Cardiac fibroblast (primary cell): Measurements from ENCODE around the gene CACNA1S.

Source experiments
- DNase-seq, 2 donors: peaks; one replicate each; pipeline versions ENCODE4 v3.0.0 to v3.0.0-alpha.2; 2010; ENCODE audit warnings: low read depth in 2 of 2
- H3K4me3 ChIP-seq, 2 donors: replicated peaks in 1 of 2; 1 replicate in 1 of 2; 2 replicates in 1 of 2; pipeline ENCODE4 v1.5.1; 2011; ENCODE audit warnings: low read depth in 2 of 2, low read length in 2 of 2, mild to moderate bottlenecking in 2 of 2, moderate library complexity in 1 of 2
- TF ChIP-seq, protein P1 (sequence below): IDR thresholded peaks from one replicate; pipeline ENCODE4 v1.5.1; 2011; ENCODE audit warnings: low read depth, mild to moderate bottlenecking, low read length, inconsistent platforms

The CACNA1S gene

DNA sequence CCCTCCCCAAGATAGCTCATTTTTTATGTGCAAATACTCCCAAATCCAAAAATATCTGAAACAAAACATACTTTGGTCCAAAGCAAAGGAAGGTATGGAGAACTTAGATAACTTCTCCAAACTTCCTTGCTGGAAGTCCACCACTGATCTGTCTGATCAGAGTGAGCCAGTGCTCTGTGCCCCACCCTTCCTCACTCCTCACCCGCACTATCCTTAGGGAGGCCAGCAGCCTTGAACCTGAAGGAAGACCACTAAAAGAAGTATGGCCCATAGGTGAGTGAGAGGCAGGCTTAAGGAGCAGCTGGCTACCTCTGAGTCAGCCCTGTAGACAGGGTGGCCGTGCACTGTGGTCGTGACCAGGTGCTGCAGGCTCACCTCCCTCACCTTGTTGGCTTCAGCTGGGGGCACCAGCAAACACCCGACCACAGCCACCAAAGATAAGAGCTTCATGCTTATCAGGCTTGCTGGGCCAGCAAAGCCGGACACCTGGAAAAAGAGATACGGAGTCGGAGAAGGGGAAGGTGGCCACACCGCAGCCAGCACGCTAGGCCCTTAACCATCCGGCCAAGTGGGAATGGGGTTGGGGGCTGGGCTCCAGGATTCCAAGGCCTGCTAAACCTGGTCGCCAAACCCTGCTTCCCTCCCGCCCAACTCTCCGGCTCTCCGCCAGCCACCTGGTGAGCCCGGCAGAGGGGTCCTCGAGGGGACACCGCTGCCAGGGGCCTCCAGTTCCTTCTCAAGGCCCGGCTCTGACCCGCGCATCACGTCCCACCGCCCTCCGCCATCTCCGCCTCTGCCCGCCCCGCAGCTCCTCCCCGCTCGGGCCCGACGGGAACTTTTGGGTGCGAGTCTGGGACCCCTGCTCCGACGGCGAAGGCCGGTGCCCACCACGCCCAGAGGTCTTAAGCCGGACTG, 41.5 kb upstream of the CACNA1S start:
- peak overlapping the region; percentile 70 to 73 for H3K4me3 ChIP-seq
- no peak for DNase-seq
- TF ChIP-seq, protein P1, sequence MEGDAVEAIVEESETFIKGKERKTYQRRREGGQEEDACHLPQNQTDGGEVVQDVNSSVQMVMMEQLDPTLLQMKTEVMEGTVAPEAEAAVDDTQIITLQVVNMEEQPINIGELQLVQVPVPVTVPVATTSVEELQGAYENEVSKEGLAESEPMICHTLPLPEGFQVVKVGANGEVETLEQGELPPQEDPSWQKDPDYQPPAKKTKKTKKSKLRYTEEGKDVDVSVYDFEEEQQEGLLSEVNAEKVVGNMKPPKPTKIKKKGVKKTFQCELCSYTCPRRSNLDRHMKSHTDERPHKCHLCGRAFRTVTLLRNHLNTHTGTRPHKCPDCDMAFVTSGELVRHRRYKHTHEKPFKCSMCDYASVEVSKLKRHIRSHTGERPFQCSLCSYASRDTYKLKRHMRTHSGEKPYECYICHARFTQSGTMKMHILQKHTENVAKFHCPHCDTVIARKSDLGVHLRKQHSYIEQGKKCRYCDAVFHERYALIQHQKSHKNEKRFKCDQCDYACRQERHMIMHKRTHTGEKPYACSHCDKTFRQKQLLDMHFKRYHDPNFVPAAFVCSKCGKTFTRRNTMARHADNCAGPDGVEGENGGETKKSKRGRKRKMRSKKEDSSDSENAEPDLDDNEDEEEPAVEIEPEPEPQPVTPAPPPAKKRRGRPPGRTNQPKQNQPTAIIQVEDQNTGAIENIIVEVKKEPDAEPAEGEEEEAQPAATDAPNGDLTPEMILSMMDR: no peak

DNA sequence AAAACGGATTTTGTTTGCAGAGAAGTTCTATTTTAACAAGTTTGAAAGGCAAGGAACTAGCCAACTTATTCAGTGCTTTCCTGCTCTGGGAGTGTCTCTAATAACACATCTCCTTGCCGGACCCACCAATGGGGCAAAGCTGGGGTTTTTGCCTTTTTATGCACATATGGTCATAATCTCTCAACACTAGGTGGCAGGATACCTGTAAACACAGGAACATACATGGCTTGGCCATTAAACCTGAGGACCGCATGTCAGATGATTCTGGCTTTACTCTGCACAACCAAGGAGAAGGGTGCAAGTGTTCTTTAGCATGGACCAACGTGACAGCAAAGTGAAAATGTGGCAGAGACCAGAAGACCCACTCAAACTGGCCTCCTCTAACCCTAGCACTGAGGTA, 37.2 kb upstream of the CACNA1S start:
- H3K4me3 ChIP-seq: no peak overlapping the region
- TF ChIP-seq, protein P1: peak; percentile 27
- peak; percentile 52 to 53 for DNase-seq

DNA sequence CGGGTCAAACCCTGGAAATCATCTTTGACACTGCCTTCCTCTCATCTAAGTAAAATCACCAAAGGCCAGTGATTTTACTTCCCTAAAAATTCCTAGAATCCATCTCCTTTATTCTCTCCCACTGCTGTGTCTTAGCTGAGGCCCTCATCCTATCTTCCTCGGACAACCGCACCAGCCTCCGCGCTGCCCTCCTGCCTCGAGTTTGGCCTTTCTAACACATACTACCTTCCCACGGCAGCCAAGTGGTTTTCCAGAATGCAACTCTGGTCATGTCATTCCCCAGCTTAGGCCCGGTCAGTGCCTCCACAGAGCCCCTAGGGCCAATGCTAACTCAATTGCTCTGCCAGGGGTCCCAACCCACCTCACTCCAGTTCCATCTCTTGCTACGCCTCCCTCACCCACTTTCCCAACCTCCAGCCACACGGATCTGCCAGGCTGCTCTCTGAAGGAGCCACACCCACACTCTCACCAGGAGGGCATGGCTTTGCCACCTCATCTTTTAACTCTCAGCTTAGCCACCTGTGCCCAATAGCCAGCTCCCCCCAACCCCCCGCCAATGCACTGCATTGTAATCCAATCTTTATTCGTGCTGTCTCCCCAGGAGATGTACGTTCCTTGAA, 35.3 kb upstream of the CACNA1S start:
- DNase-seq: no peak
- TF ChIP-seq, protein P1: no peak

DNA sequence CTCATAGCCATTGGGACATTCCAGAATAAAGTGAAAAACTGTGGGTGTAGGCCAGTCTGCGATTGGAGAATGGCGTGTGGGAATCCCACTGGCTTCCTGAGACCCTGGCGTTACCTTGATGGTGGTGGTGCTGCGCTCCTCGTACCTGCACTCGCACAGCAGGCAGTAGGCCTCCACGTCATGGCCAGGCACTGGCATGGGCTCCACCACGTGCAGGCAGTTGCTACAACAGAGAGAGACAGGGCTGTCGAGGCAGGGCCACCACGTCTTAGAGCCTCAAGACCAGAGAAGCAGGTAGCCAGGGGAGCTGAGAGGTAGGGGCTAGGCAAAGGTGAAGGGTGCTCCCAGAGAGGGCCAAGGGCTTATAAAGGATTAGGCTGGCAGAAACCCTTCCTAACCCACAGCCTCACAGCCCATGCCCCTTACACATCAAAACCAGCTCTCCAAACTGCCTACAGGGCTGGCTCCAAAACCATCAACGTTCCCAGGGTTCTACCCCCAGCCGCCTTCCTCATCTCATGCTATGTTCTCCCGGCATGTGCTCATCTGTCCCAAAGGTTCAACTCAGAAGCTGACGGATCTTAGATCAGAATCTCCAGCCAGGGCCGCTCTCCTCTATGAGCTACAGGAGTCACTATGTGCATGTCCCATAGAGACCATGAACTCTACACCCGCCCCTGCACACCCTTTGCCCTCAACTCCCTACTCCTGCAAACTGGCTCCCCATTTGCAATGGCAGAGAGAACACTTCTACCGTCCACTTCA, 34.6 kb upstream of the CACNA1S start:
- DNase-seq: no peak
- no peak overlapping the region for H3K4me3 ChIP-seq
- TF ChIP-seq, protein P1: no peak

More for the DNA sequence above, 35.3 kb upstream of the CACNA1S start:
- no peak overlapping the region for H3K4me3 ChIP-seq

DNA sequence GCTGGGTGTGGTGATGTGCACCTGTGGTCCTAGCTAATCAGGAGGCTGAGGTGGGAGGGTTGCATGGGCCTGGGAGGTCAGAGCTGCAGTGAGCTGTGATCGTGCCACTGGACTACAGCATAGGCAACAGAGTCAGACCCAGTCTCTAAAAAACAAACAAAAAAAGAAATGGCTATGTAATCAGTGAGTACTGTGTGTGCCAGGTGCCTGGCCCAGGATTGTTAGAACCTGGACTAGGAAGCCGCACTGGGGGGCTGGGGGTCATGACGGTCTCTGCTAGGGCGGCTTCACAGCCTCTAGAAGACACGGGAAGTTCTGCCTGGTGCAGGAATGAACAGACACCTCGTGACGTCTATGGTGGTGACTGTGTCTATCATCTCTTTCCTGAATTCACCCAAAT, 33.6 kb upstream of the CACNA1S start:
- no peak overlapping the region for H3K4me3 ChIP-seq
- TF ChIP-seq, protein P1: no peak
- no peak for DNase-seq

DNA sequence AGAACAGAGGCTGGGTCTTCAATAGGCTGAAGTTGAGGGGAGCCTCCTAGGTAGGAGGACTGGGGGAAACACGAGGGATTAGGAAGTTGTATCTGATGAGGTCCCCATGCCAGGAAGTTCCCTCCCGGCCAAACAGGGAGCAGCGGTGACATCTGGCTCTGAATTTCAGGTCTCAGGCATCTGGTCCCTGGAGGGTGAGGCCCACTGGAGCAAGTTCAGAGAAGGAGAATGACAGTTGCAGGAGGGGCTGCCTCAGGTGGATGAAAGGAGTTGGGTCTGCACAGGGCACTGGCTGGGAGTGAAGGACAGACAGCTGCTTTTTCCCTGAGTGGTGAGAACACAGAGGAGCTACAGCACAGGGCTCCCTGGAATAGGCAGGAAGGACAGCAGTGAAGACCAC, 32.9 kb upstream of the CACNA1S start:
- TF ChIP-seq, protein P1: no peak
- DNase-seq: no peak

More for the DNA sequence above, 32.9 kb upstream of the CACNA1S start:
- H3K4me3 ChIP-seq: no peak overlapping the region
